HG03442 (cell line): ENCODE measurements around the gene ADAM10.

Experiments used
- ATAC-seq: cut with Tn5 transposase; IDR thresholded peaks from one replicate; pipeline ENCODE4 v1.9.1; 2021; ENCODE audit warnings: mild to moderate bottlenecking, moderate library complexity; ENCODE audit not compliant: unreplicated experiment

ADAM10 gene

GRCh38 chr15:58541410-58542087 lies 208.0 kb downstream of the ADAM10 start:
- no peak for ATAC-seq

DNA sequence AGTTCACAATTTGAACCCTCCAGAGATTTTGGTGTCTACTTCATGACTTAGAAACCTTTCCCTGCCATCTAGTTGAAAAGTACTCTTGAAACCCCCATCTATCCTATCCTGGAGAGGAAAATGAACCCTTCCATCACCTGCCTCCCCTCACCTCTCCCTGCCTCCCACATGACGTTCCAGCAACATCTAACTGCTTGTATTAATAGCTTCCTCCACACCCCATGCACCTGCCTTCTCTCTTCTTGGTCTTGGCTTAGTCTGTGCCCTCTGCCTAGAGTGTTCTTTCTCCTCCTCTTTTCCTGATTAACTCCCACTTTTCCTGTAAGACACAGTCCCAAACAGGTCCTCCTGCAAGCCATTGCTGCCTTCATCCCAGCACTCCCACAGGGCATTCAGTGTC lies 210.0 kb downstream of the ADAM10 start:
- no peak for ATAC-seq

- ATAC-seq, result no peak
These were observed 210.6 kb downstream of the ADAM10 start for GRCh38 chr15:58538901-58539300.
